Germinal center (tissue), 1 donor: ENCODE results near the gene SCN1B.

Experiments used
- DNase-seq: peaks from one replicate; pipeline ENCODE4 v3.0.0; 2012; ENCODE audit warnings: mixed read lengths, low spot score

The SCN1B gene

GRCh38 chr19:35053667-35054293, 23.5 kb downstream of the SCN1B start:
- DNase-seq: no peak

- DNase-seq: no peak
These were observed 24.4 kb downstream of the SCN1B start for GRCh38 chr19:35054626-35055025.

DNA sequence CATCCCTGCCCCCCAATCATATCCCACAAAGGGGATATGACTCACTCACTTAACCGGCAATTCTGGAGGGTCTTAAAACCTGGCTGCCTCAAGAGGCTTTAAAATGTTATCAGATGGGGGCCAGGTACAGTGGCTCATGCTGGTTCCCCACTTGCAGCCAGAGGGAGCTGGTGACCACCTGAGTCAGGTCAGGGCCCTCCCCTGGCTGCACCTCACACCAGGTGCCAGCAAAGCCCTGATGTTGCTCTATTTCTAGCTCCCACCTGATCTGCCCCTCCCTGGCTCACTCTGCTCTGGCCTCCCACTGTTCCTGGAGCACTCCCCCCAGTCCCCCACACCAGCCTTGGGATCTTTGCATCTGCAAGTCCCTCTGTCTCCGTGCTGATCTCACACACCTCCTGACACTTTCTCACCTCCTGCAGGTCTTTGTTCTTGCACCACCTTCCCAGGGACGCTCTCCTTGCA, 25.5 kb downstream of the SCN1B start:
- no peak for DNase-seq

GRCh38 chr19:35056513-35057063, 26.3 kb downstream of the SCN1B start:
- no peak for DNase-seq

DNA sequence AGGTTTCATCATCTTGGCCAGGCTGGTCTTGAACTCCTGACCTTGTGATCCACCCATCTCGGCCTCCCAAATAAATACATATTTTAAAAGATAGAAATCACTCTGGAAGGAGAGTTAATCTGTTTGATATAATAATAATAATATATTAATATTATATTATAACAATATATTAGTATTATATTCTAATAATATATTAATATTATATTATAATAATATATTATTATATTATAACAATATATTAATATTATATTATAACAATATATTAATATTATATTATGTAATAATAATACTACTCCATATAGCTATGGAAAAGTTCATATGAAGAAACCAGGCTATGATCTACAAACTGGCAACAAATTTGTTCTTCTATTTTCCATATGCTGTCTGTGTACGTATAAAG, 28.1 kb downstream of the SCN1B start:
- DNase-seq: no peak

- DNase-seq: no peak
These were observed 28.9 kb downstream of the SCN1B start for GRCh38 chr19:35059006-35059798.

GRCh38 chr19:35059799-35060091, 29.5 kb downstream of the SCN1B start:
- no peak for DNase-seq

GRCh38 chr19:35060160-35060855, 30.0 kb downstream of the SCN1B start:
- no peak for DNase-seq

DNA sequence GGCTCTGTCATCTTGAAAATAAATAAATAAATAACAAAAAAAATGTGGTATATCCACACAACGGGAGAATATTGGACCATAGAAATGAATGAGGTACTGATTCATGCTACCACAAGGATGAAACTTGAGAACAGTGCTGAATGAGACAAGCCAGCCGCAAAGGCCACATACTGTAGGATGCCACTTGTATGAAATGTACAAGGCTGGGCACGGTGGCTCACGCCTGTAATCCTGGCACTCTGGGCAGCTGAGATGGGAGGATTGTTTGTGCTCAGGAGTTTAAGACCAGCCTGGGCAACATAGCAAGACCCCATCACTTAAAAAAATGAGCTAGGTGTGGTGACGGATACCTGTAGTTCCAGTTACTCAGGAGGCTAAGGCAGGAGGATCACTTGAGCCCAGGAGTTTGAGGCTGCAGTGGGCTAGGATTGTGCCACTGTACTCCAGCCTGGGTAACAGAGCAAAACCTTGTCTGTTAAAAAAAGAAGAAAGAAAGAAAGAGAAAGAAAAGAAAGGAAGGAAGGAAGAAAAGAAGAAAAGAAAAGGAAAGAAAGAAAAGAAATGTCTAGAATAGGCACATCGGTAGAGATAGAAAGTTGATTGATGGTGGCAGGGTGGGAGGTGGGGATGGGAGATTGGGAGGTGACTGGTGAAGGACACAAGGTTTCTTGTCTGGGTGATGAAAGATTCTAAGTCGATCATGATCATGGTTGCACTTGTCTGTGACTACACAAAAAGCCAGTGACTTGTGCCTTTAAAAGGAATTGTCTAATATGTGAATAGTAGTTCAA, 31.5 kb downstream of the SCN1B start:
- DNase-seq: no peak

DNA sequence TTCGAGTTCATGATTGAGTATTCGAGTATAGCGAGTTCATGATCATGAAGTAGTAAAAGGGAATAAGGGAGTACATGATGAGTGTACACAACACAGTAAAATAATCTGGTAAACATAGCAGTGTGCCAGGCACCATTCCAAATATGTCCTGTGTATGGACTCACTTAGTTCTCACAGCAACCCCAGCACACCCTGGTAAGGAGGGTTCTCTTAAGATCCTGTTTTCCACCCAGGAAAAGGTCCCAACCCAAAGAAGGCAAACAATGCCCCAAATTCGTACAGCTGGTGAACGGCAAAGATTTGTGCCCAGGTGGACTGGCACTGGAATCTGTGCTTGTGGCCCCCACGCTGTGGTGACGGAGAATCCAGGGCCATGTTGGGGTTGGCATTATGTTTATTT, 32.7 kb downstream of the SCN1B start:
- no peak for DNase-seq

DNA sequence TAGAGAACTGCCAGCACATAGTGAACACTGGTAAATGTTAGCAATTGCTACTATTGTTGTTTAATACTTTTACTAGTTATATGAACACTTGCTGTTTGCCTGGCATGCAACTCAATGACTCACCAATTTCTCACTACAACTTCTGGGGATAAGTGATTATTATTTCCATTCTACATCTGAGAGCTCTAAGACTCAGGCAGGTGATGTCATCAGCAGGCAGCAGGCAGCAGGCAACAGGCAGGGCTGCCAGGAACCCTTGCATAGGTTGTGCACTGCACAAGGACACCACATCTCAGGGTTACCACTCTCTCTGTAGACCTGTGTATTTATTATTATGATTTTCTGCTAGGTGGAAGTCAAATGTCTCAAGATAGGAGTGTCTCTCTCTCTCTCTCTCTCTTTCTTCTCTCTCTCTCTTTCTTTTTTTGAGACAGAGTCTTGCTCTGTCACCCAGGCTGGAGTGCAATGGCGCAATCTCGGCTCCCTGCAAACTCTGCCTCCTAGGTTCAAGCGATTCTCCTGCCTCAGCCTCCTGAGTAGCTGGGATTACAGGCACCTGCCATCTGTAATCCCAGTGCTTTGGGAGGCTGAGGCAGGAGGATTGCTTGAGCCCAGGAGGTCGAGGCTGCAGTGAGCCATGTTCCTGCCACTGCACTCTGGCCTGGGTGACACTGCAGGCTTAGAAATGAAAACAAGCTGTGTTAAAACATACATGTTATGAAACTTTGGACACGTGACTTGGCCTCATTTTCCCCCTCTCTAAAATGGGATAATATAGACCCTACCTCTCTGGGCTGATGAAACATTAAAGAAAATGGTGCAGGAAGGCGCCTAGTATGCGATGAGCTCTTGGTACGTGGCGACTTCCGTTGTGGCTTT, 33.9 kb downstream of the SCN1B start:
- no peak for DNase-seq

- no peak for DNase-seq
These were observed 35.3 kb downstream of the SCN1B start for GRCh38 chr19:35065574-35065973.

GRCh38 chr19:35066121-35066520, 35.9 kb downstream of the SCN1B start:
- no peak for DNase-seq

- DNase-seq: peak; percentile 94
These were observed 36.7 kb downstream of the SCN1B start for GRCh38 chr19:35066691-35067563.

DNA sequence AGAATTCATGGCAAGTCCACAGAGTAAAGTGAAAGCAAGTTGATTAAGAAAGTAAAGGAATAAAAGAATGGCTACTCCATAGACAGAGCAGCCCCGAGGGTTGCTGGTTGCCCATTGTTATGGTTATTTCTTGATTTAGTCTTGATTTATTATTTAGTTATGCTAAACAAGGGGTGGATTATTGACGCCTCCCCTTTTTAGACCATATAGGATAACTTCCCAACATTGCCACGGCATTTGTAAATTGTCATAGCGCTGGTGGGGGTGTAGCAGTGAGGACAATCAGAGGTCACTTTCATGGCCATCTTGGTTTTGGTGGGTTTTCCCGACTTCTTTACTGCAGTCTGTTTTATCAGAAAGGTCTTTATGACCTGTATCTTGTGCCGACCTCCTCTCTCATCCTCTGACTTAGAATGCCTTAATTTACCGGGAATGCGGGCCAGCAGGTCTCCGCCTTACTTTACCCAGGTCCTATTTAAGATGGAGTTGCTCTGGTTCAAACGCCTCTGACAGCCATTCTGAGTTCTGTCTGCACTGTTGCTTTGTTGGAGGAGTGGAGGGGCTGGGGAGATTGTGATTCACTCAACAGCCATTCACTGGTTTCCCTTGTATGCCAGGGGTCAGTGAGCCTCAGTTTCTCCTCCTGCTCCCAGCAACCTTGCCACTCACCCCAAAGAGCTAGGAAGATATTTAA, 38.8 kb downstream of the SCN1B start:
- DNase-seq: no peak

GRCh38 chr19:35069696-35070095, 39.4 kb downstream of the SCN1B start:
- no peak for DNase-seq

GRCh38 chr19:35070471-35070870, 40.2 kb downstream of the SCN1B start:
- no peak for DNase-seq

GRCh38 chr19:35073516-35073915, 43.2 kb downstream of the SCN1B start:
- no peak for DNase-seq

DNA sequence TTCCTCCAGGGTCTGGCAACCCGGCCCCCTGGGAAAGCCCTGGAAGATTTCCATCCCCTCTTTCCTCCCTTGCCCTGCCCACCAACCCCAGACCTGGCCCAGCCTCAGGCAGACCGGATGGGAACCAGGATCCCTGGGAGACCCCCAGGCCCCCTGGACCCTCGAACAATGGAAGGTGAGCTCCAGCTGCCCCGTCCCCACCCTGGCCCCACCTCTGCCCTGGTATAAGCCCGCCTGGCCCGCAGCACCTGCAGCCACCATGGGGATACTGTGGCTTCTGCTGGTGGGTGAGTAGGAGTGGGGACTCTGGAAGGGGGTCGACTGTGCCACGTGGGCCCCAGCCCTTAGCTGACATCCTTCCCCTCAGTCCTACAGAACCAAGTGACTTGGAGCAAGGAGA, 43.7 kb downstream of the SCN1B start:
- DNase-seq: no peak
